K562 (cell line): Measurements from ENCODE around the gene SDK1. TPM values are rescaled to one million over a fixed set of nuclear protein-coding genes. Genes with fewer than 3 reads are reported as not detected.

Experiments
- ATAC-seq: fragments of 200-7000 bp; cut with Tn5 transposase; 3 replicates; pipeline ENCODE4 v1.9.1; 2020; ENCODE audit warnings: moderate library complexity
- BruUV-seq: library from RNA; stranded (reverse); fragments of 400-500 nt; replicated peaks from 2 replicates; lab custom pipeline; 2021; lab: Mats Ljungman, UMichigan
- CTCF ChIA-PET: fragments of 300-600 bp; formaldehyde crosslinking; extraction: SDS; loops from one replicate; lab custom pipeline; 2021; ENCODE audit warnings: low intra/inter-chr PET ratio; lab: Yijun Ruan, JAX
- POLR2A ChIA-PET: fragments of 300-600, 350-650 bp; sonication (Branson Sonifier 250); formaldehyde crosslinking; extraction: SDS; loops from one replicate; lab custom pipeline; 2021; ENCODE audit warnings: antibody characterized with exemption, inconsistent platforms; lab: Yijun Ruan, JAX
- DNase-seq, 4 experiments: peaks; one replicate each; pipeline versions ENCODE4 v3.0.0 to v3.0.0-alpha.2; 2011 to 2018; ENCODE audit warnings: low spot score in 3 of 4, mixed read lengths in 3 of 4; ENCODE audit errors: extremely low read depth in 1 of 4
- FAIRE-seq: peaks from 2 replicates; lab custom pipeline; 2011; peaks lifted over from hg19 to GRCh38; lab: Jason Lieb, UNC
- H2AFZ ChIP-seq: 2 replicates; pipeline ENCODE4 v1.6.0; 2011; ENCODE audit warnings: low read depth, low read length, control low read depth, inconsistent platforms
- H3K27ac ChIP-seq: fragments of 200-600 bp; 3 replicates; pipeline ENCODE4 v1.8.0; 2011; ENCODE audit warnings: low read depth, mild to moderate bottlenecking, control low read depth, inconsistent platforms, low read length, moderate library complexity, mixed read lengths; ENCODE audit errors: extremely low read depth
- H3K27me3 ChIP-seq, 2 experiments: fragments of 300-600 bp in 1 of 2; 2 replicates in 1 of 2; 3 replicates in 1 of 2; pipeline versions ENCODE4 v1.6.0 to v1.8.0; 2011; ENCODE audit warnings: inconsistent platforms in 2 of 2, low read length in 2 of 2, mild to moderate bottlenecking in 1 of 2, mixed read lengths in 1 of 2, moderate library complexity in 1 of 2; ENCODE audit not compliant: control insufficient read depth in 2 of 2, insufficient read depth in 2 of 2
- H3K36me3 ChIP-seq: fragments of 300-600 bp; 3 replicates; pipeline ENCODE4 v1.8.0; 2011; ENCODE audit warnings: mild to moderate bottlenecking, low read length, inconsistent platforms; ENCODE audit not compliant: control insufficient read depth, insufficient read depth
- H3K4me1 ChIP-seq, 2 experiments: fragments of 200-600 bp in 1 of 2; replicated peaks in 1 of 2; 2 replicates in 1 of 2; 3 replicates in 1 of 2; pipeline versions ENCODE4 v1.5.1 to v1.8.0; 2011; ENCODE audit warnings: inconsistent platforms in 2 of 2, low read length in 2 of 2, mild to moderate bottlenecking in 1 of 2, mixed read lengths in 1 of 2, moderate library complexity in 1 of 2; ENCODE audit not compliant: control insufficient read depth in 2 of 2, insufficient read depth in 2 of 2
- H3K4me2 ChIP-seq: 2 replicates; pipeline ENCODE4 v1.6.1; 2011; ENCODE audit warnings: low read length, control low read depth, inconsistent platforms, mixed read lengths; ENCODE audit not compliant: insufficient read depth
- H3K4me3 ChIP-seq: fragments of 200-600 bp; sonication (generic), shearing (Covaris generic); 2 replicates; pipeline ENCODE4 v1.5.1; 2016; ENCODE audit warnings: control low read depth, inconsistent platforms
- H3K79me2 ChIP-seq: fragments of 200-600 bp; 3 replicates; pipeline ENCODE4 v1.8.0; 2011; ENCODE audit warnings: low read length, inconsistent platforms; ENCODE audit not compliant: control insufficient read depth, insufficient read depth
- H3K9ac ChIP-seq, 2 experiments: 2 replicates each; pipeline versions ENCODE4 v1.6.0 to v1.6.1; 2011; ENCODE audit warnings: low read depth in 2 of 2, low read length in 2 of 2, control low read depth in 1 of 2, inconsistent platforms in 1 of 2, mild to moderate bottlenecking in 1 of 2, mixed read lengths in 1 of 2; ENCODE audit not compliant: insufficient read depth in 1 of 2
- H3K9me1 ChIP-seq: one replicate; pipeline ENCODE4 v1.6.0; 2011; ENCODE audit warnings: inconsistent platforms, mild to moderate bottlenecking, low read length, moderate library complexity; ENCODE audit not compliant: control insufficient read depth, insufficient read depth
- H3K9me3 ChIP-seq: replicated peaks from 2 replicates; pipeline ENCODE4 v1.5.1; 2011; ENCODE audit warnings: low read depth, low read length, inconsistent platforms; ENCODE audit not compliant: control insufficient read depth, insufficient read depth
- H4K20me1 ChIP-seq: replicated peaks from 2 replicates; pipeline ENCODE4 v1.6.1; 2011; ENCODE audit warnings: low read length, inconsistent platforms, mixed read lengths; ENCODE audit not compliant: control insufficient read depth, insufficient read depth
- CHCHD3 ChIP-seq: fragments of 250-450 bp; sonication (Bioruptor Pico); IDR thresholded peaks from 2 replicates; pipeline ENCODE4 v2.1.2; 2022; ENCODE audit warnings: mild to moderate bottlenecking
- CXXC5 ChIP-seq: fragments of 250-450 bp; sonication (Bioruptor Pico); IDR thresholded peaks from 2 replicates; pipeline ENCODE4 v1.8.0; 2022; ENCODE audit warnings: inconsistent platforms, mild to moderate bottlenecking, moderate library complexity
- E2F8 ChIP-seq: fragments of 450-650 bp; IDR thresholded peaks from 2 replicates; pipeline ENCODE4 v1.7.1; 2018; ENCODE audit warnings: mild to moderate bottlenecking, low read depth; ENCODE audit not compliant: partially characterized antibody
- ETS2 ChIP-seq: IDR thresholded peaks from 2 replicates; pipeline ENCODE4 v1.6.1; 2016; ENCODE audit warnings: borderline replicate concordance, missing genetic modification characterization, mild to moderate bottlenecking, moderate library complexity, missing compliant biosample characterization; ENCODE audit not compliant: poor library complexity, severe bottlenecking
- FOXJ2 ChIP-seq: fragments of 200-800 bp; sonication (Bioruptor generic); IDR thresholded peaks from 2 replicates; pipeline ENCODE4 v1.6.1; 2016; ENCODE audit warnings: missing genetic modification characterization, missing compliant biosample characterization
- HES1 ChIP-seq: fragments of 450-650 bp; IDR thresholded peaks from 2 replicates; pipeline ENCODE4 v1.6.1; 2016; ENCODE audit warnings: low read depth, mild to moderate bottlenecking, moderate library complexity
- MYBL2 ChIP-seq, 2 experiments: fragments of 450-650 bp in 1 of 2; sonication (generic) in 1 of 2; formaldehyde crosslinking in 1 of 2; IDR thresholded peaks; 2 replicates each; pipeline versions ENCODE4 v1.6.1 to v1.8.1; 2017 to 2022; ENCODE audit warnings: borderline replicate concordance in 1 of 2, inconsistent platforms in 1 of 2, low read depth in 1 of 2, mild to moderate bottlenecking in 1 of 2, missing genetic modification reagents in 1 of 2, moderate library complexity in 1 of 2
- RFX5 ChIP-seq: IDR thresholded peaks from 2 replicates; pipeline ENCODE4 v1.6.1; 2011; ENCODE audit warnings: low read depth, mild to moderate bottlenecking, improper control_type of control experiment, low read length
- SMAD1 ChIP-seq: fragments of 150-350 bp; IDR thresholded peaks from 2 replicates; pipeline ENCODE4 v1.6.1; 2014; ENCODE audit warnings: low read length, low read depth; ENCODE audit not compliant: partially characterized antibody
- SREBF2 ChIP-seq: sonication (generic); formaldehyde crosslinking; IDR thresholded peaks from 2 replicates; pipeline ENCODE4 v1.4.0; 2020; ENCODE audit warnings: mild to moderate bottlenecking, missing genetic modification reagents
- SRF ChIP-seq, 2 experiments: fragments of 250-450, 450-650 bp in 1 of 2; sonication (Bioruptor Pico) in 1 of 2; sonication (generic) in 1 of 2; formaldehyde crosslinking; IDR thresholded peaks; 2 replicates each; pipeline versions ENCODE4 v1.5.0 to v1.5.1; 2020 to 2022; ENCODE audit warnings: mild to moderate bottlenecking in 1 of 2, missing genetic modification reagents in 1 of 2
- YBX1 ChIP-seq: fragments of 450-650 bp; IDR thresholded peaks from 2 replicates; pipeline ENCODE4 v1.7.1; 2016; ENCODE audit warnings: mild to moderate bottlenecking
- ZNF408 ChIP-seq: fragments of 250-450 bp; sonication (Bioruptor Pico); IDR thresholded peaks from 2 replicates; pipeline ENCODE4 v1.4.0; 2020; ENCODE audit warnings: low read depth, mild to moderate bottlenecking, moderate library complexity
- ZNF436 ChIP-seq: fragments of 250-450, 450-650 bp; sonication (Bioruptor Pico); formaldehyde crosslinking; IDR thresholded peaks from 2 replicates; pipeline ENCODE4 v1.7.0; 2020; ENCODE audit warnings: mild to moderate bottlenecking
- WGBS: fragments of 100-300 bp; shearing (Covaris generic); methylation state at CpG from one replicate; pipeline ENCODE4 v1.1.6; 2016; ENCODE audit warnings: low coverage, mixed read lengths; ENCODE audit not compliant: insufficient coverage; ENCODE audit errors: missing lambda C conversion rate; 5-methylcytosine and 5-hydroxymethylcytosine counted together
- in situ Hi-C: fragments of 300-500 bp; cut with MboI; formaldehyde crosslinking; loops from 4 replicates; pipeline ENCODE4 v1.15.0; 2018; ENCODE audit warnings: inconsistent platforms, mixed read lengths
- intact Hi-C: fragments of 100-400 bp; cut with micrococcal nuclease; formaldehyde crosslinking; loops from 2 replicates; pipeline ENCODE4 v1.14.2; 2022
- polyA plus RNA-seq, 8 experiments: library from polyadenylated mRNA; depleted of rRNA in 4 of 8; stranded (reverse) in 5 of 8; unstranded in 3 of 8; fragments of >200 nt; fragmentation: Nextera tagmentation in 2 of 8; fragmentation: Illumina TruSeq in 1 of 8; extraction: Ambion mirVana in 2 of 8; extraction: Trizol in 1 of 8; gene quantifications; 2 replicates each; pipeline versions ENCODE4 v1.2.1 to v1.2.3, GENCODE V29; 2011 to 2014; ENCODE audit warnings: inconsistent platforms in 1 of 8, missing spikeins in 1 of 8
- total RNA-seq, 7 experiments: library from RNA; depleted of rRNA in 6 of 7; stranded (reverse); fragments of >200 nt in 6 of 7; fragmentation: Illumina TruSeq in 2 of 7; extraction: Trizol in 2 of 7; gene quantifications; 2 replicates each; pipeline versions ENCODE4 v1.2.1 to v1.2.3, GENCODE V29; 2011 to 2021; ENCODE audit warnings: low replicate concordance in 1 of 7
- TF ChIP-seq, protein P1 (sequence below): sonication (generic); formaldehyde crosslinking; IDR thresholded peaks from 2 replicates; pipeline ENCODE4 v1.8.1; 2023; ENCODE audit warnings: mild to moderate bottlenecking, missing genetic modification reagents

The SDK1 gene
- total and polyA plus RNA-seq, 9 of the 15 experiments (the other 6 are each of a cell fraction or from before 2014, with no cell fraction given): 0.16 TPM; not detected in 8

GRCh38 chr7:3965794-3966395 lies 664.8 kb downstream of the SDK1 start (continued):
- TF ChIP-seq MYBL2 (IDR thresholded peaks at IDR 0.05; ENCODE audit: low read depth) (no peak), MYBL2 (CRISPR knock-in tag; IDR thresholded peaks at IDR 0.05; ENCODE audit: borderline replicate concordance) (no peak)
- TF ChIP-seq, all 486 proteins: peak for 0

DNA sequence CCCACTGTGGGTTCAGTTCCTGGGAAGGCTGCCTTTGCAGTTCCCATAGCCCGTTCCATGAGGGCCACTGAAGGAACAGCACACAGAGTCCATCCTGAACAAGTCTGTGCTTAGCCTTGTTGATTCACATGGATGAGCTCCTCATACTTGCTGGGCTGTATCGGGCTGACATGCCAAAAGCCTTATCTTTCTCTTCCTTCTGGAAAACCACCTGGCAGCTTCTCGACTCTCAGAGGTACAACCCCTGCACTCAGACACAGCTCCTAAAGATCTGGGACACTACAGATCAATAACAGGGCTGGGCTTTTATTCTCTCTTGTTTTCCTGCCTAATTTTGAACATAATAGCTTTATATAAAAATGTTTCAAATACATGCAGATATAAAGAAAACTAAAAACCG lies 667.2 kb downstream of the SDK1 start:
- 3% methylated on average over 4 of the region's 4 CpGs for WGBS

More for the DNA sequence above, 667.2 kb downstream of the SDK1 start:
- Histone ChIP-seq H3K79me2 (no peaks in the 10 kb centered on the region), H3K36me3 (no peaks in the 10 kb centered on the region), H3K9me1 (no peaks in the 10 kb centered on the region), H3K27me3 (peaks cover 20 to 61% of the 10 kb centered on the region in 2 experiments; a peak in 3 of 5 replicates), H3K4me2 (no peak overlapping the region), H3K4me1 (no peaks in the 10 kb centered on the region), H3K9ac (no peak overlapping the region), H2AFZ (no peak overlapping the region), H3K27ac (no peak overlapping the region), H4K20me1 (no peaks in the 10 kb centered on the region), H3K4me3 (no peak overlapping the region), H3K9me3 (no peaks in the 10 kb centered on the region)
- intact Hi-C loops (no loop called here), in situ Hi-C loops (no loop called here)
- no TSS peak for BruUV-seq
- ChIA-PET CTCF (no interaction called here), POLR2A (no interaction called here)
- TF ChIP-seq ETS2 (tag) (no peak), HES1 (no peak), ZNF436 (CRISPR knock-in tag) (no peak), YBX1 (no peak), FOXJ2 (tag) (no peak), SRF (CRISPR knock-in tag; IDR thresholded peaks at IDR 0.05) (no peak), CHCHD3 (CRISPR knock-in tag) (no peak), RFX5 (no peak), SMAD1 (no peak), SREBF2 (no peak), ZNF408 (CRISPR knock-in tag) (no peak), CXXC5 (CRISPR knock-in tag) (no peak), E2F8 (no peak)
- TF ChIP-seq, protein P1, sequence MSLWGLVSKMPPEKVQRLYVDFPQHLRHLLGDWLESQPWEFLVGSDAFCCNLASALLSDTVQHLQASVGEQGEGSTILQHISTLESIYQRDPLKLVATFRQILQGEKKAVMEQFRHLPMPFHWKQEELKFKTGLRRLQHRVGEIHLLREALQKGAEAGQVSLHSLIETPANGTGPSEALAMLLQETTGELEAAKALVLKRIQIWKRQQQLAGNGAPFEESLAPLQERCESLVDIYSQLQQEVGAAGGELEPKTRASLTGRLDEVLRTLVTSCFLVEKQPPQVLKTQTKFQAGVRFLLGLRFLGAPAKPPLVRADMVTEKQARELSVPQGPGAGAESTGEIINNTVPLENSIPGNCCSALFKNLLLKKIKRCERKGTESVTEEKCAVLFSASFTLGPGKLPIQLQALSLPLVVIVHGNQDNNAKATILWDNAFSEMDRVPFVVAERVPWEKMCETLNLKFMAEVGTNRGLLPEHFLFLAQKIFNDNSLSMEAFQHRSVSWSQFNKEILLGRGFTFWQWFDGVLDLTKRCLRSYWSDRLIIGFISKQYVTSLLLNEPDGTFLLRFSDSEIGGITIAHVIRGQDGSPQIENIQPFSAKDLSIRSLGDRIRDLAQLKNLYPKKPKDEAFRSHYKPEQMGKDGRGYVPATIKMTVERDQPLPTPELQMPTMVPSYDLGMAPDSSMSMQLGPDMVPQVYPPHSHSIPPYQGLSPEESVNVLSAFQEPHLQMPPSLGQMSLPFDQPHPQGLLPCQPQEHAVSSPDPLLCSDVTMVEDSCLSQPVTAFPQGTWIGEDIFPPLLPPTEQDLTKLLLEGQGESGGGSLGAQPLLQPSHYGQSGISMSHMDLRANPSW (CRISPR knock-in tag): no peak
- ATAC-seq: no peak
- DNase-seq: no peak
- no peak for FAIRE-seq
